Choroid plexus epithelial cell (primary cell): ENCODE data around the gene GET4.

ENCODE experiments used
- DNase-seq: peaks from one replicate; pipeline ENCODE4 v3.0.0-alpha.2; 2010; ENCODE audit warnings: low read depth
- H3K4me3 ChIP-seq: 2 replicates; pipeline ENCODE4 v1.5.1; 2011; ENCODE audit warnings: low read depth, mild to moderate bottlenecking, control low read depth, low read length, moderate library complexity
- TF ChIP-seq, protein P1 (sequence below): conservative IDR thresholded peaks from 2 replicates; pipeline ENCODE4 v1.5.1; 2011; ENCODE audit warnings: low read depth, mild to moderate bottlenecking, control low read depth, inconsistent platforms, low read length, moderate library complexity

GET4 gene

DNA sequence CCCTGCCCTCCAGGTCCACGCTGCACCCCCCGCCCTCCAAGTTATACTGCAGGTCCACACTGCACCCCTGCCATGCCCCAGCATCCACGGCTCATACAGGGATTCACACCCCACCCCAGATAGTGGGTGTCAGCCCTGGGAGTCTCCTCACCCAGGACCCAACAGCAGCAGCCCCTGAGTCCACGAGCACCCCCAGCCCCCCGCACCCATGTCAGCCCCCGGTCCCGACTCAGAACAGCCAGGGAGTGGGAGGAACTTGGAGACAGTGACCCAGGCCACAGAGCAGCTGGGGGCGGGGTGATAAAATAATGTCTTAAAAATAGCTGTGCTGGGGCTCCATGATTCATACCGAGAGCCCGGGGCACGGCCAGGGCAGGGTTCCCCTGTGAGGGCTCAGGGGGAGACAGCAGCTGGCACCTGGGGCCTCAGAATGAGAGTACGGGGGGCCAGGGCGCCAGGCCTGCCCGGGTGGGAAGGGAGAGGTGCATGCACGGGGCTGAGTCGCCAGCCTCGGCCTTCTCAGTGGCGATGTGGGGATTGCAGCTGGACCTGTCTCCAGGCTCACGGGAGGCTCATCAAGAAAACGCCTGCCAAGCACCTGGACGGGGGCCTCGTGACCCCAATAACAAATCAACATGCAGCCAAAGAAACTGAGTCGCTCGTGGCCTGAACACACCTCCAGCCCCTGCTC is 48.3 kb downstream of the GET4 start:
- DNase-seq: no peak
- H3K4me3 ChIP-seq: no peak overlapping the region
- TF ChIP-seq, protein P1, sequence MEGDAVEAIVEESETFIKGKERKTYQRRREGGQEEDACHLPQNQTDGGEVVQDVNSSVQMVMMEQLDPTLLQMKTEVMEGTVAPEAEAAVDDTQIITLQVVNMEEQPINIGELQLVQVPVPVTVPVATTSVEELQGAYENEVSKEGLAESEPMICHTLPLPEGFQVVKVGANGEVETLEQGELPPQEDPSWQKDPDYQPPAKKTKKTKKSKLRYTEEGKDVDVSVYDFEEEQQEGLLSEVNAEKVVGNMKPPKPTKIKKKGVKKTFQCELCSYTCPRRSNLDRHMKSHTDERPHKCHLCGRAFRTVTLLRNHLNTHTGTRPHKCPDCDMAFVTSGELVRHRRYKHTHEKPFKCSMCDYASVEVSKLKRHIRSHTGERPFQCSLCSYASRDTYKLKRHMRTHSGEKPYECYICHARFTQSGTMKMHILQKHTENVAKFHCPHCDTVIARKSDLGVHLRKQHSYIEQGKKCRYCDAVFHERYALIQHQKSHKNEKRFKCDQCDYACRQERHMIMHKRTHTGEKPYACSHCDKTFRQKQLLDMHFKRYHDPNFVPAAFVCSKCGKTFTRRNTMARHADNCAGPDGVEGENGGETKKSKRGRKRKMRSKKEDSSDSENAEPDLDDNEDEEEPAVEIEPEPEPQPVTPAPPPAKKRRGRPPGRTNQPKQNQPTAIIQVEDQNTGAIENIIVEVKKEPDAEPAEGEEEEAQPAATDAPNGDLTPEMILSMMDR: no peak

DNA sequence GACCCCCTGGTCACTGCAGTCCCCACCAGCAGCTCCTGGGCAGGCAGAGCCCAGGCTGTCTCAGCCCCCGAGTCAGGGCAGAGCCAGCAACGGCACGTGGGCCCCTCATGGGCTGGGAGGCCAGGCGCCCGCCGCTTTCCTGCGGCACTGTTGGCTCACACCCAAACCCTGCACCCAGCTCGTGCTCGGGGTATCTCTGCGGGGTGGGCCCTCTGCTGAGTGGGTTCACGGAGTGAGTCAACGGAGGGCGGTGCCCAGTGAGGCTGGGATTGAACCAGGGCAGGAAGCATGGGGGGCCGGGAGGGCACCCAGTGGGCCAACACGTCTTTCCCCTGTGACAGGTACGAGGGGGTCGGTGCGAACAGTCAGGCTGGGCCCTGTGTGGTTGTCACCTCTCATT is 49.2 kb downstream of the GET4 start:
- no peak overlapping the region for H3K4me3 ChIP-seq
- DNase-seq: no peak
- TF ChIP-seq, protein P1: no peak

DNA sequence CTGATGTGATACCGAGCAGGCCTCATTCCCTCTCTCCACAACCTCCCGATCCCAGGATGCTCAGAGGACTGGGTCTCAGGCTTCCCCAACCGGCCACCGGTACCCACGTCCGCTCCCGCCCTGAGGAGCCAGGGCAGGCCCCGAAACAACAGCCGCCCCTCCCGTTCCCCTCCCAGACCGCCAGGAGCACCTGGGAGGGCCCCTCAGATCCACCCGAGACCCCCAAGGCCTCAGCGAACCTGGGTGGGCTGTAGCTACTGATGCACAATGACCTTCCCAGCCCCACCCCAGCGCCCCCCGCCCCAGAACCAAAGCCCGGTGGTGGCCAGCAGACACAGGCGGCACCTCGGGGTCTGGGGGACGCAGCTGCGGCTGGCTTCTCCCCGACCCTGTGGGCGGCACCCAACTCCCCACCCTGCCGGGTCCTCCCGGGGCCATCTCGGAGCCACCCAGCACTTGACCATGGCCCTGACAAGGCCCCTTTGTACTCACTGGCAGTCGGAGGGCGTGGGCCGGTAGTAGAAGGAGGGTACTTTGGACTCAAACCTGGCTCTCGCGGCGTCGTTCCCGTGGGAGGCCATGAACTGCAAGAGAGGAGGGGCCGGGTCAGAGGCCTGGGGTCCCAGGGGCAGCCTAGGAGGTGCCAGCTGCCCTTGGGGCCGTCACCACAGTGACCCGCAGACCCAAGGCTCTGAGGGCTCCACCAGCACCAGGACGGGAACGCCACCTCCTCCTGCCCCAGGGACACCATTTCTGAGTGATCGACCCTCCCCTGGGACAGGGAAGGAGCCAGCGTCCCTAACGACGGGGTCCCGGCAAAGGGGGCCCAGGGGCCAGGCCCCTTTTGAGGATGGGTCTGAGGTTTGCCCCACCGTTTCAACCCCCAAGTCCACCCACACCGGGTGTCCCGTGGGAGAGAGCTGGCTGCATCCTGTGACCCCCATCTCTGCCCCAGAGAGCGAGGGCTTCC is 50.0 kb downstream of the GET4 start:
- H3K4me3 ChIP-seq: no peak overlapping the region
- TF ChIP-seq, protein P1: no peak
- DNase-seq: no peak

DNA sequence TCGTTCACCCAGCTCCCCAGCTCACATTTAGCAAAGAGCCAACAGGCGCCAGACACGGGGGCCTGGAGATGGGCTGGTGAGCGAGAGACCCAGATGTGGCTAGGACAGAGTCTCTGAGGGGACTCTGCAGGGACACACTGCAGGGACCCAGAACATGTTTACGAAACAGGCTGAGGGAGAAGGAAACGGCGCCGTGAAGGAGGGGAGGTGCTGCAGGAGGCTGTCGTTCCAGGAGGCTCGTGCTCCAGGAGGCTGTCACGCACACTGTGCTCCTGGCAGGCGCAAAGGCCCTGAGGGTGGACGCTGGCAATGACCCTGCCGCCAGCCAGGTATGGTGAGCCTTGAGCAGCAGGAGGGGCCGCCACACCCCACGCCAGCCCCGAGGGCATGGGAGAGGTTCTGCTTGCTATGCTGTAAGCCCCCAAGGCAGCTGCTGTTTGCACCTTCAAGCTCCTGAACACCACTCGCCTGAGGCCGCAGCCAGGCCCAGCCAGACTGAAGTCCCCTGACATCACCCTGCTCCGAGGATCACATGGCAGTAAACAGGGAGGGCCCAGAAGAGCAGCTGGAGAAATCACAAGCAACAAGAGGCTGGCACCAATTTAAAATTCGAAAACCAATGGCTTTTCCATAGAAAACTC is 50.8 kb downstream of the GET4 start:
- DNase-seq: no peak
- TF ChIP-seq, protein P1: no peak
- no peak overlapping the region for H3K4me3 ChIP-seq

DNA sequence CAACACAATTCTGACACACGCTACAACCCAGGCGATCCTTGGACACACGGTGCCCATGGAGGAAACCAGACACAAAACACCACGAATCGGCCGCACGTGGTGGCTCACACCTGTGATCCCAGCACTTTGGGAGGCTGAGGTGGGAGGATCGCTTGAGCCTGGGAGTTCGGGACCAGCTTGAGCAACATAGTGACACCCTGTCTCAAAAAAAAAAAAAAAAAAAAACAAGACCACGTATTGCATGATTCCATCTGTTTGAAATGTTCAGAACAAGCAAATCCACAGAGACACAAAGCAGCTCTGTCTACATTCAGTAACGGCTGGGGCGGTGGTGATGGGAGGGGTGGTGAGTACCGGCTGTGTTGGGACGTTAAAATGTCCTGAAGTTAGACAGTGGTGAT is 53.0 kb downstream of the GET4 start:
- no peak for DNase-seq
- no peak overlapping the region for H3K4me3 ChIP-seq
- TF ChIP-seq, protein P1: no peak

DNA sequence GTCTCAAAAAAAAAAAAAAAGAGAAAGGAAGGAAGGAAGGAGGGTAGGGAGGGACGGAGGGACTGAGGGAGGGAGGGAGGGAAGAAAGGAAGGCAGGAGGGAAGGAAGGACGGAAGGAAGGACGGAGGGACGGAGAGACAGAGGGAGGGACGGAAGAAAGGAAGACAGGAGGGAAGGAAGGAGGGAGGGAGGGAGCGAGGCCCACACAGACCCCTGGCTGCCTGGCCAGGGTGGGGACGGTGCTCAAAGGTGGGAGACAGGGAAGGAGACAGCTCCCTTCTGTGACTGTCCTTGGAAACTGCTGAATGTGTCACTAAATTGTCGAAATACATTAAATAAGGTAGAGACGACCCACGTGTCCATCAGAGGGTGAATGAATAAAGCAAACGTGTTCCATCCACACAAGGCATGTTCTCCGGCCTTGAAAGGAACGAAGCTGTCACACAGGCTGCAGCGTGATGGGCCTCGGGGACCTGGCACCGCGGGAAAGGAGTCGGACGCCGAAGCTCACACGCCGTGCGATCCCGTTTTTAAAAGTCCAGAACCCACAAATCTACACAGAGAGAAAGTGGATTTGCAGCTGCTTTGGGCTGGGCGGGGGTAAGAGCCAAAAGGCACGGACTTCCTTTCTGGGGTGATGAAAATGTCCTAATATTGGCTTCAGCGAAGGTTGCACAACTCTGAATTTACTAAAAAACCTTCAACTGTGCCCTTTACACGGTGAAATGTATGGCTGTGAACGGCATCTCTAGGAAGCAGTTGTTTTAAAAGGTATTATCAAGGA is 54.8 kb downstream of the GET4 start:
- no peak overlapping the region for H3K4me3 ChIP-seq
- DNase-seq: no peak
- TF ChIP-seq, protein P1: no peak
